BJ (cell line): ENCODE results near the gene DLGAP1. TPM values are rescaled to one million over a fixed set of nuclear protein-coding genes. Genes with fewer than 3 reads are reported as not detected.

Experiments
- CTCF ChIA-PET: fragments of 350-600 bp; formaldehyde crosslinking; extraction: SDS; loops from one replicate; lab custom pipeline; 2021; ENCODE audit warnings: antibody characterized with exemption, inconsistent platforms; lab: Yijun Ruan, JAX
- POLR2A ChIA-PET: fragments of 300-600 bp; sonication (Branson Sonifier 250); formaldehyde crosslinking; extraction: SDS; loops from one replicate; lab custom pipeline; 2021; ENCODE audit warnings: antibody characterized with exemption; lab: Charles Lee
- DNase-seq: peaks from one replicate; pipeline ENCODE4 v3.0.0-alpha.2; 2011; ENCODE audit warnings: low read depth
- H3K27me3 ChIP-seq: 2 replicates; pipeline ENCODE4 v1.6.0; 2011; ENCODE audit warnings: low read length; ENCODE audit not compliant: control insufficient read depth, insufficient read depth
- H3K36me3 ChIP-seq: 2 replicates; pipeline ENCODE4 v1.5.1; 2011; ENCODE audit warnings: low read length; ENCODE audit not compliant: control insufficient read depth, insufficient read depth
- H3K4me3 ChIP-seq: 2 replicates; pipeline ENCODE4 v1.5.1; 2011; ENCODE audit warnings: low read depth, mild to moderate bottlenecking, control low read depth, low read length
- CTCF ChIP-seq: IDR thresholded peaks from 2 replicates; pipeline ENCODE4 v1.5.1; 2011; ENCODE audit warnings: low read depth, mild to moderate bottlenecking, control low read depth, inconsistent platforms, low read length, moderate library complexity; ENCODE audit not compliant: insufficient read depth
- polyA plus RNA-seq: library from polyadenylated mRNA; depleted of rRNA; stranded (reverse); fragments of >200 nt; gene quantifications from 2 replicates; pipeline ENCODE4 v1.2.3, GENCODE V29; 2011

Gene DLGAP1
- polyA plus RNA-seq, 1 experiment = 0.02 TPM

DNA sequence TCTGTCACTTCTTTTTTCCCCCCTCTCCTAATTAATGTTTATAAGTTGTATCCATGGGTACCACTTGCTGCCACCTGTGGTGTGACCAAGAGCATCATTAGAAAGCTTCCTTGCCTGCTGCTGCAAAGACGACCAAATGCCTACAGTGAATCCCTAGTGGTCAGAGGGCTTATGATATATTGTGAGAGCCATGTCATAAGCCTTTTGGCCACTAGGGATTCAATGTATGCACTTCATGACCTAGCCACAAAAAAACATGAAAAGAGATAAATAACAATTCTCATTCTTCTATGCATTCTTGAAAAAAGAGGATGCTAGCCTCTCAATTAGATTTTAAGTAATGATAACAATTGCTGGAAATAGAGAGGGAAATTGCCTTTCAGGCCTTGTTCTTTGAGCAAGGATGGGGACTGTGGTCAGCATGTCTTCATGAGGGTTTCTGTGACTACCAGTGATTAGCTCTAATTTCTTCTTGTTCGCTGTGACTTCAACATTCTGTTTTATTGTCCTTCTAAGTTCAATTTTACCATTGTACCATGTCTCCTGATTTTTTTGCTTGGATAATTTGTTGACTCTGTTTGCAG, 569.8 kb downstream of the DLGAP1 start:
- ChIA-PET CTCF (interaction anchor here (0.6 to 1.7 kb wide), 5 partner anchors 10 to 702 kb away, joined by 3 to 8 read pairs (median 6); no protein-coding TSS in a partner anchor), POLR2A (no interaction called here)
- no peaks in the 10 kb centered on the region for H3K27me3 ChIP-seq
- no peak for DNase-seq
- 0 out of 2 replicates have a peak, but pooled peaks have one; percentile 18 for TF ChIP-seq CTCF
- no peak overlapping the region for H3K4me3 ChIP-seq
- no peaks in the 10 kb centered on the region for H3K36me3 ChIP-seq

- TF ChIP-seq CTCF = no peak
- no peaks in the 10 kb centered on the region for H3K36me3 ChIP-seq
- H3K27me3 ChIP-seq = no peaks in the 10 kb centered on the region
- CTCF ChIA-PET = interaction anchor here (0.9 to 1.7 kb wide), 2 partner anchors 10 to 115 kb away, joined by 4 to 5 read pairs; no protein-coding TSS in a partner anchor
- DNase-seq = no peak
- H3K4me3 ChIP-seq = no peak overlapping the region
- POLR2A ChIA-PET = no interaction called here
These were observed 575.3 kb downstream of the DLGAP1 start for GRCh38 chr18:3879836-3880120.

DNA sequence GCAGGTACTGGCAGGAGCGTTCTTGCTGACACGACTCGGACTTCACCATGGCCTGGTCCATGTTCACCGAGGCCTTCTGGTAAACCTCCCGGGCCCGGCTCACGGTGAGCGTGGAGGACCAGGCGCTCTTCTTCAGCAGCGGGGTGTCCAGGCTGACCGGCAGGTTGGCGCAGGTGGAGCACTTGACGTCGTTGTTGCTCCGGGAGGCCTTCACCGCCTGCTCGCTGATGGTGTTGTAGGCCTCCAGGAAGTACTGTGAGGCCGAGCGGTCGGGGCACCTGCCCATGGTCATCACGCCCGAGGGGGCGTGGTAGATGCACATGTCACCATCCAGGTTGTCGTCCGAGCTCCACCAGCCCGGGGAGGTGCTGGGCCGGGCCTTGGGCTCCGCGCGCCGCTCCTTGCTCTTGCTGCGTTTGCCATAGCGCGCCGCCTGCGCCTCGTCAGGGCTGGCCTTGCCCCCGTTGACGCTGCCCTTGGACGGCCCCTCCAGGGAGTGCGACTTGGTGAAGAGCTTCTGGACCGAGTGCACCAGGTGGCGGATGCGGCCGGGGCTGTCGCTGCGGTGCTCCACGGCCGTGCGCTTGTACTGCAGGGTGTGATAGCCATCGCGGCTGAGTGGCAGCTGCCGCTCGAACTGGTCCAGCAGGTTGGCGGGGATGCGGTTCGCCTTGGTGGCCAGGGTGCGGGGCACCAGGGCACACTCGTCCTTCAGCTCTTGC, 575.8 kb downstream of the DLGAP1 start:
- DNase-seq = no peak
- no peaks in the 10 kb centered on the region for H3K27me3 ChIP-seq
- no peak overlapping the region for H3K4me3 ChIP-seq
- ChIA-PET POLR2A (no interaction called here), CTCF (interaction anchor here (0.9 to 1.7 kb wide), 2 partner anchors 9 to 116 kb away, joined by 4 to 5 read pairs; no protein-coding TSS in a partner anchor)
- no peak for TF ChIP-seq CTCF
- H3K36me3 ChIP-seq = no peaks in the 10 kb centered on the region

- DNase-seq = no peak
- TF ChIP-seq CTCF = no peak
- ChIA-PET POLR2A (no interaction called here), CTCF (interaction anchor here (4.1 kb wide), 1 partner anchor 107 kb away, joined by 24 read pairs; no protein-coding TSS in a partner anchor)
- Histone ChIP-seq H3K27me3 (no peaks in the 10 kb centered on the region), H3K36me3 (no peaks in the 10 kb centered on the region), H3K4me3 (no peak overlapping the region)
These were observed 576.7 kb downstream of the DLGAP1 start for GRCh38 chr18:3878401-3878800.

GRCh38 chr18:3877678-3878077, 577.4 kb downstream of the DLGAP1 start:
- Histone ChIP-seq H3K36me3 (no peaks in the 10 kb centered on the region), H3K27me3 (no peaks in the 10 kb centered on the region), H3K4me3 (no peak overlapping the region)
- DNase-seq = no peak
- ChIA-PET CTCF (interaction anchor here (0.7 to 4.1 kb wide), 2 partner anchors 106 to 172 kb away, joined by 3 to 24 read pairs; no protein-coding TSS in a partner anchor), POLR2A (no interaction called here)
- TF ChIP-seq CTCF = no peak
